T-helper 1 cell treated with Interleukin-12 subunit alpha and Interleukin-12 subunit beta and Interleukin-4 antibody, amounts not matched to agents 30 ng/mL and 1 ng/mL, for 36 hours (primary cell): ENCODE data around the gene SEC14L5. TPM values are rescaled to one million over a fixed set of nuclear protein-coding genes. Genes with fewer than 3 reads are reported as not detected.
"Not testable (repeated sequence)": the region's sequence is repeated elsewhere in the genome, so short reads cannot be mapped to it uniquely, and the experiment has no call there.

Source experiments
- intact Hi-C: fragments of 100-400 bp; cut with micrococcal nuclease; formaldehyde crosslinking; loops from one replicate; pipeline ENCODE4 v1.15.1; 2024
- total RNA-seq: library from RNA; stranded (reverse); gene quantifications from 2 replicates; pipeline ENCODE4 v1.2.3, GENCODE V29; 2022

Gene SEC14L5
- total RNA-seq, 1 donor from 2014 or later, result not detected

- intact Hi-C loops, result no loop called here
Measured at GRCh38 chr16:4949986-4950385, 8.1 kb upstream of the SEC14L5 start.

DNA sequence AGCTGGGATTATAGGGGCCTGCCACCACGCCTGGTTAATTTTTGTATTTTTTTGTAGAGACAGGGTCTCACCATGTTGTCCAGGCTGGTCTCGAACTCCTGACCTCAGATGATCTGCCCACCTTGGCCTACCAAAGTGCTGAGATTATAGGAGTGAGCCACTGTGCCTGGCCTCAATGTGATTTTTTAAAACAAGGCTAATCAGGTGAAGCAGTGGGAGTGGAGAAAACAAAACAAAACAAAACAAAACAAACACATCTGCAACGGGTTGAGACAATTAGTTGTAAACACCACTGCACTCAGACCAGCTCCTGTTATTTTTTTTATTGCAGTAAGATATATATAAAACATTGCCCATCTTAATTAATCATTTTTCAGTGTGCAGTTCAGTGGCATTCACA is 6.5 kb upstream of the SEC14L5 start:
- intact Hi-C loops, result not testable (repeated sequence)

DNA sequence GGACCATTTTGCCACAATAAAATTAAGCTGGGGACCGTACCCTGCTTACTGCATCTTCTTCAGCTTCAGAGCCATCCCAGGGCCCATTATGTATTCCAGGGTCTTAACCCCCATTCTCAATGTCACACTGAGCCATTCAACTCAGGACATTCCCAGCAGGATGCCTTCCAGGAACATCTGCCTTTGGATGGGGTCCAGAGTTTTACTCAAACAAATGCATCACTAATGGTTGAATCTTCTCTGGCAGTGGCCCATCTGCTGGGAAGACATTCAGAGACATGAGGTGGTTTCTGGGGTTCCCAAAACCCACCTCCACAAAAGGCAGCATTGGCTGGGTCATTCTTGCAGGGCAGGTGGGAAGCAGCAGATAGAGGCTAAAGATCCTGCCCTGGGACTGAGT is 3.4 kb upstream of the SEC14L5 start:
- intact Hi-C loops, result loop anchor here (5.0 kb wide), 2 partner anchors 682 to 702 kb away; partner anchors contain the start of gene TFAP4

- intact Hi-C loops, result loop anchor here (5.0 kb wide), 2 partner anchors 685 to 705 kb away; partner anchors contain the start of gene TFAP4
Measured at GRCh38 chr16:4957420-4957719, 760 bp upstream of the SEC14L5 start.

DNA sequence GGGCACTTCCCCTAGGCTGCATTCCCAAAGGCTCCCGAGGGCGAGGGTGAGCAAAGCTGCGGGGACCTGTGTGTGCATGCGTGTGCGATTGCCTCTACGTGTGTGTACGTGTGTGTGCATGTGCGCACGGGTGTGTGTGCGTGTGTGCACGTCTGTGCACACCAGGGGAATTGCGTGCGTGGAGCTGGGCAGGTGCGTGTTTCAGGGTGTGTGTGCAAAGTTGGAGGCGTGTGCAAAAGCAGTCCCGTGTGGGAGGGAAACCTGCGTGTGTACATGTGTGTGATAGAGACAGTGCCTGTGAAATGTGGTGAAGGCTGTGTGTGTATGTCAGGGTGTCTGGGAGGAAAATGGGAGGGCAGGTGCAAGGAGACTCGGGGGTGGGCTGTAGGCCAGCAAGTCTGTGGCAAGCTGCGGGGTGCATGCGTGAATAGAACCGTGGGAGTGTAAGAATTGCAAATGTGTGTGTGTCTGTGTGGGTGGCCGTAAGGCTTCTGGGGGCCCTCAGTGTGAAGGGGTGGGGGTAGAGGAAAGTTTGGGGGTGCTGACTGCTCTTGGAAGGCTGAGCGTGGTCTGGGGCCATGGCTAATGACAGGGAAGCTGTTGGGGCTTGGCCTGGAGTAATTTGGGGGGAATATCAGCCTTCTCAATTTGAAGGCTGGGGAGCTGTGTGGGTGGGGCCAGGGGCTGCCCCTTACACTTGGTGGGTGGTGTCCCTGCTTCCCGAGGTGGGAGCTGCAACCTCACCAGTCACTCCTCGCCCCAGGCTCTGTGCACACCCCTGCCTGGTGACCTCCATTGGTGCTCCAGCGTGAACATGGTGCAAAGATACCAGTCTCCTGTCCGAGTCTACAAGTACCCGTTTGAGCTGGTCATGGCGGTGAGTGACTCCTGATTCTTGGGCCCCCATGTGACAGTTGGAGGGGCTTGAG is 644 bp downstream of the SEC14L5 start:
- intact Hi-C loops, result loop anchor here (1.0 to 5.0 kb wide), 15 partner anchors 74 to 706 kb away; partner anchors contain the start of genes ANKS3, DNAAF8, HMOX2 and MGRN1

- intact Hi-C loops, result no loop called here
Measured at GRCh38 chr16:4960579-4960978, 2.4 kb downstream of the SEC14L5 start.

- intact Hi-C loops, result no loop called here
Measured at GRCh38 chr16:4962716-4963115, 4.6 kb downstream of the SEC14L5 start.

DNA sequence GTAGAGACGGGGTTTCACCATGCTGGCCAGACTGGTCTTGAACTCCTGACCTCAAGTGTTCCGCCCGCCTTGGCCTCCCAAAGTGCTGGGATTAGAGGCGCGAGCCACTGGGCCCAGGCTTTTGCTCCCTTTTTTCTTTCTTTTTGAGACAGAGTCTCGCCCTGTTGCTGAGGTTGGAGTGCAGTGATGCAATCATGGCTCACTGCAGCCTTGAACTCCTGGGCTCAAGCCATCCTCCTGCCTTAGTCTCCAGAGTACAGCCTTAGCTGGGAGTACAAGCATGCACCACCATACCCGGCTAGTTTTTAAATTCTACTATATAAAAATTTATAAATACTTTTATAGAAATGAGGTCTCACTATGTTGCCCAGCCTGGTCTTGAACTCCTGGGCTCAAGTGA is 5.4 kb downstream of the SEC14L5 start:
- intact Hi-C loops, result not testable (repeated sequence)

GRCh38 chr16:4966736-4967453 is 8.8 kb downstream of the SEC14L5 start:
- intact Hi-C loops, result no loop called here

DNA sequence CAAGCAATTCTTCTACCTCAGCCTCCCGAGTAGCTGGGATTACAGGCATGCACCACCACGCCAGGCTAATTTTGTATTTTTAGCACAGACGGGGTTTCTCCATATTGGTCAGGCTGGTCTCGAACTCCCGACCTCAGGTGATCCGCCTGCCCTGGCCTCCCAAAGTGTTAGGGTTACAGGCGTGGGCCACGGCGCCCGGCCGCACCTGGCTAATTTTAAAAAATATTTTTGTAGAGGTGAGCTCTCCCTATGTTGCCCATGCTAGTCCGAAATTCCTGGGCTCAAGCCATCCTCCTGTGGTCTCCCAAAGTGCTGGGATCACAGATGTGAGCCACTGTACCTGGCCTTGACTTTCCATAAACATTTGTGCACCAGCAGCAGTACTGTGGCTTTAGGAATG is 10.1 kb downstream of the SEC14L5 start:
- intact Hi-C loops, result not testable (repeated sequence)

DNA sequence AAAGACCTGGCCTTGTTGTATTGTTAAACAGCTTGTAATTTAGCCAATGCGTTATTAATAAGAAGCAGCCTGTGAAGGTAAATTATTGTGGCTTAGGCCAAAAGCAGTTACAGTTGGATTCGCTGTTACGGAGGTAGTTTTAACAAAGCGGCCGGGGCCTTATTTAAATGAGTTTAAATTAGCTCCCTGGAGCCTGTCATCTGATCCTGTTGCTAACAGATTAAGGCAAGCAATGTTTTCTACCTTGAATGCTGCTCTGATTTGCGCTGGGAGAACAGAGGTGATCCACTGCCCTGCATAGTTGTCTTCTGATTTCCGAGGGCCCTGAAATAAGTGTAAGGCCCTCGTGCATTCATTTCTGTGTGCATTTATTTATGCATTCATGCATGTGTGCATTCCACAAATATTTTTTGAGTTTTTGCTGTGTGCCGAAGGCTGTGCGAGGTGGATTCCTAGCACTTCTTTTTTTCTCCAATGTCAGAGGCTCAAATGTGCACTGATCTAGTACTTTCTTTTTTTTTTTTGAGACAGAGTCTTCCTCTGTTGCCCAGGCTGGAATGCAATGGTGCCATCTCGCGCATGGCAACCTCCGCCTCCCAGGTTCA is 10.9 kb downstream of the SEC14L5 start:
- intact Hi-C loops, result no loop called here

DNA sequence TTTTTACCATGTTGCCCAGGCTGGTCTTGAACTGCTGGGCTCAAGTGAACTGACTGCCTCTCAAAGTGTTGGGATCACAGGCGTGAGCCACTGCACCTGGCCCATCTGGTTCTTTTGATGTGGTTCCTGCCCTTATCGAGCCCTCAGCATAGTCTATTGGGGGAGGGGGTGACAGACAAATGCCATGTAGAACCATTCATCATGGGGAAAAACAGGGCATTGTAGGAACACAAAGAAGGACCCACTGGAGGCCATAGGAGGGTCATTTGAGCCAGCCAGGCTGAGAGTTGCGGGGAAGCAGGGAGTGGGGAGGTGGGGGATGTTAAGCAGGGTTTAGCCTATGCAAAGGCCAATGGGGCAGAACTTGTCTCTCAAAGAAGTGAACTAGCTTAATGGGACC is 11.9 kb downstream of the SEC14L5 start:
- intact Hi-C loops, result no loop called here

- intact Hi-C loops, result no loop called here
Measured at GRCh38 chr16:4972938-4973587, 14.9 kb downstream of the SEC14L5 start.

- intact Hi-C loops, result no loop called here
Measured at GRCh38 chr16:4976079-4976478, 17.9 kb downstream of the SEC14L5 start.

GRCh38 chr16:4976611-4977145 is 18.5 kb downstream of the SEC14L5 start:
- intact Hi-C loops, result no loop called here

DNA sequence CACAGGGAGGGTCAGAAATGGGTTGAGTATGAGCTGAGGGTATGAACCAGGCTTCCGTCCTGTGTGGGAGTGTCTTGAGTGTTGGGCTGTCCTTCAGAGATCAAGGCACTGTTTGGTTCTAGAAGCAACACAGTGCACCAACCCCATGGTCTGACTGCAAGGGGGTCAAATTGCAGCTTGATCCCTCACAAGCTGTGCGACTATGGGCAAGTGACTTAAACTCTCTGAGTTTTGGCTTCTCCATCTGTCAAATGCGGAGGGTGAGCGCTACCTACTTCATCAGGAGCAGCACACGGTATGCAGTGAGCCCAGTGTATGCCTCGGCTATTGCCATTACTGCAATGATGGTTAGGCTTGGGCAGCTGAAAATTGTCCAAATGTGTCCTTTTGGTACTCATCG is 21.0 kb downstream of the SEC14L5 start:
- intact Hi-C loops, result no loop called here

DNA sequence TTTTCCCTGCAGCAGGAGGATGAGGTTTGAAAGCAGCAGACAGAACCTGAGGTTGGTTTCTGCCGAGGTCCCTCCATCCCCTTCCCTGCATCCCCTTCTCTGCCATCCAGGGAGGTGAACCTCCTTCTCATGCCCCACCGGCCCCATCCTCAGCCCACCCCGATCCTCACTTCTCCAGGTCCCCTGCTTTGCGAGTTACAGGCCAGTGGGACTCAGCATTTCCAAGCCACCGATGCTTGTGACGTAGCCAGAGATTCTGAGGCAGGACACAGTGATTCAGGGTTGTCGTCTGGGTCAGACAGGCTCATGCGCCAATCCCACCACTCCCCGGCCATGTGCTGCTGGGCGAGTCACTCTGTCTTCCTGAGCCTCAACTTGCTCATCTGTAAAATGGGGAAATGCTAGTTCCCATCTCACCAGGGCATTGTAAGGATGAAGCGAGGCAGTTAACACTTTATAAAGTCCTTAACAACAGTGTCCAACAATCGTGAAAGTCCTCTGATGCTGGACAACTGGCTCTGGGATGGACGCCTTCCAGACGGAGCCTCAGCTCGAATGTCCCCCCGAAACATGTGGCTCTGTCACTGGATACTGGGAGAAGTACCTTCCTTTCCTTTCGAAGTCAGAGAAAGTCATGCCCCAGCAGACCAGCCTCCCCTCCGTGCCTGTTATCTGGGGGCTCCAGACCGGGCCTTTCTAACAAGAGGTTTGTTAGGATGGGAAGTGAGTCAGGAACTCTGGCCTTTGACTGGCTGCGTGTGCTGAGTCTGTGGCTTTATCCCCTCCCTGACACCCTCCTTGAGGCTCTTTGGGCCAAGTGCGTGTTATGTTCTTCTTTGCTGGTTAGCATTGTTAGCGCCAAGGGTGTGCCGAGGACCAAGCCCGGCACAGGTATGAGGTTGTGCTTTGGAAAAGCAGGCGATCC is 21.9 kb downstream of the SEC14L5 start:
- intact Hi-C loops, result no loop called here

DNA sequence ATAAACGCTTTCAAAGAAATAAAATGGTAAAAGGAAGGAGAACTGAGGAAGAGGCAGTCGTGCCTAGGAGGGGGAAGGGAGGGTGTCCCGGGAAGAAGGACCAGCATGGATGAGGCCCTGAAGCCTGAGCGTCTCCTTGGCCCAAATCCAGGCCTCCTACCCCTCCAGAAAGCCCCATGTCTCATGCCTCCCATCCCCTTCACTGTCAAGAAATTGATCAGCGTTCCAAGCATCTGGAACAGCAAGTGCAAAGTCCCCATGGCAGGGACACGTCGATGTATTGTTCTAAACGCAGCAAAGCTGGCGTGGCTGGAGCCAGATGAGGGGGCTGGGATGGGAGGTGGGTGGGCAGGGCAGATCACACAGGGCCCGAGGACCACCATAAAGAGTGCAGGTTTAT is 22.6 kb downstream of the SEC14L5 start:
- intact Hi-C loops, result no loop called here

GRCh38 chr16:4981473-4981872 is 23.3 kb downstream of the SEC14L5 start:
- intact Hi-C loops, result no loop called here
